NCI-H526 (cell line): Measurements from ENCODE around the gene DAP3.
"Not testable (repeated sequence)": the region's sequence is repeated elsewhere in the genome, so short reads cannot be mapped to it uniquely, and the experiment has no call there.

Experiments
- DNase-seq, 2 experiments: peaks; one replicate each; lab custom pipeline; 2025; lab: John Stamatoyannopoulos, UW

The DAP3 gene

GRCh38 chr1:155687705-155688323, 1.1 kb upstream of the DAP3 start:
- DNase-seq = peak; percentile 56 to 83

- DNase-seq = peak; percentile 96 to 99
Measured at GRCh38 chr1:155688324-155689080, 389 bp upstream of the DAP3 start, which contains the start of gene YY1AP1. YY1AP1 (minus strand) TSS chr1:155688774; CDS start chr1:155680436, 8,338 bp downstream.

- no peak for DNase-seq
Measured at GRCh38 chr1:155691992-155692528, 3.2 kb downstream of the DAP3 start.

DNA sequence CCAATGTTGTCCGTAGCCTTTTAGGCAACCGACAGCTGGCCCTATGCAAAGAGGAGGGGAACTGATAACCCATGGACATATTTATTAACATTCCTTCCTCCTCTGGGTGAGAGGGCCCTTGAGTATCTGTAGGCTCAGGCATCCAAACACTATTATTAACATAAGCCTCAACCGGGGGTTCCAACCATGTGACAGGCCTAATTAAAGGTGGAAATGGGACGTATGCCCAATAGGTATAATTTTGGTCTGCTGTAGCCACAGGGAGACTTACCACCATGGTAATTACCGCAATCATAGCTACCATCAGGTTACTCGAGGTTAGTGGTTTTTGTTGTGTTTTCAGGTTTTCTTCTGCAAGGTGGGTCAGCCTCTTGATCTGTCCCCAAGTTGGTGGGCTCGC, 5.3 kb downstream of the DAP3 start:
- no peak for DNase-seq

DNA sequence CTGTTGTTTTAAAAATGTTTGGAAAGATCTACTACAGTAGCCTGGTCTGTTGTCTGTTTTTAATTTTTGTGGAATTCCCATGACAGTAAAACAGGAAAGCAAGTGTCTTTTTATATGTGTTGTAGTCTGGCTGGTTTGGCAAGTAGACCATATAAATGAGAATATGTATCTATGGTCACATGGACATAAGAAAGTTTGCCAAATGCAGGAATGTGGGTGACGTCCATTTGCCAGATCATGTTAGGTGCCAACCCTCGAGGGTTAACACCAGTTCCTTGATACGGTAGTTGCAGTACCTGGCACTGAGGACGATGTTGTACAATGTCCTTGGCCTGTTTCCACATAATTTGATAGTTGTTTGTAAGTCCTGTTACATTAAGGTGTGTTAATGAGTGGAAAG, 6.2 kb downstream of the DAP3 start:
- DNase-seq = no peak

DNA sequence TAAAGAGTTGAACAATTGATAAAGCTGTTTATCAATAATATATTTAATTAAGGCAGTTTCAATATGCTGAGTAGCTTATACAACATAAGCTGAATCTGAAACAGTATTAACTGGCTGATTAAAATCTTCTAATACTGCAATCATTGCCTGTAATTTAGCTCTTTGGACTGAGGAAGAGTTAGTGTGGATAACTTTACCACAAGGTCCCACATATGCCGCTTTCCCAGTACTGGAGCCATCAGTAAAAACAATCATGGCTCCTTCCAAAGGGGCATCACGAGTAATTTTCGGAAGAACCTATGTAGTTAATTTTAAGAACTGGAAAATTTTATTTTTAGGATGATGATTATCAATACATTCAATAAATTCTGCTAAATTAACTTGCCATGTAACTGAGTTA, 6.7 kb downstream of the DAP3 start:
- no peak for DNase-seq

- no peak for DNase-seq
Measured at GRCh38 chr1:155696524-155696923, 7.6 kb downstream of the DAP3 start.

- DNase-seq = no peak
Measured at GRCh38 chr1:155697046-155697445, 8.2 kb downstream of the DAP3 start.

DNA sequence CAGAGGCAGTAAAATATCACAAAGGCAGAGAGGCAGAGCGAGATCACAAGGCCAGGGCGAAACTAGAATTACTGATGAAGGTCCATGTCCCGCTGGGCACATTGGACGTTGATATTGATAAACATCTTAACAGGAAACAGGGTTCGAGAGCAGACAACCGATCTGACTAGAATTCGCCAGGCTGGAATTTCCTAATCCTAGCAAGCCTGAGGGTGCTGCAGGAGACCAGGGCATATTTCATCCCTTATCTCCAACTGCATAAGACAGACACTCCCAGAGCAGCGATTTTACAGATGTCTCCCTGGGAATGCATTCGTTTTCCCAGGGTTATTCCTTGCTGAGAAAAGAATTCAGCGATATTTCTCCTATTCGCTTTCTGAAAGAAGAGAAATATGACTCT, 8.7 kb downstream of the DAP3 start:
- DNase-seq = not testable (repeated sequence)

- DNase-seq = no peak
Measured at GRCh38 chr1:155698382-155699038, 9.6 kb downstream of the DAP3 start.

DNA sequence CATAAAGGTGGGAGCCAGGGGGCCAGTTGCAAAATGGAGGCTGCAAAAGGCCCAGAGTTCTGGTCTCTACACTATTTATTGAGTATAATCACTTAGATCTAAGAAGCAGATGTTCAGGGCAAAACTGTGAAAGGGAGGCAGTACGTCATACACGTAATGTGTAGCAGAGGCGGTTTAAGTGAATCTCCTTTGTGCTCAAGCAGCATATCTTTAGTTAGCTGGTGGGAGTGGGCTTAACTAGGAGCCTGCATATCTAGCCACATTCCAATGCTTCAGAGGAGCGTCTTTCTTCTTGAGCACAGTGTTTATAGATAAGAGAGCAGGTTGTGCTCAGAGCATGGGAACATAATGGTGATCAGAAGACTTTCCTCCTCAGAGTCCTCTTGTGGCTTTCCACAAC, 10.2 kb downstream of the DAP3 start:
- DNase-seq = not testable (repeated sequence)

GRCh38 chr1:155701675-155702074, 12.8 kb downstream of the DAP3 start:
- not testable (repeated sequence) for DNase-seq

- DNase-seq = no peak
Measured at GRCh38 chr1:155703216-155703615, 14.3 kb downstream of the DAP3 start.

DNA sequence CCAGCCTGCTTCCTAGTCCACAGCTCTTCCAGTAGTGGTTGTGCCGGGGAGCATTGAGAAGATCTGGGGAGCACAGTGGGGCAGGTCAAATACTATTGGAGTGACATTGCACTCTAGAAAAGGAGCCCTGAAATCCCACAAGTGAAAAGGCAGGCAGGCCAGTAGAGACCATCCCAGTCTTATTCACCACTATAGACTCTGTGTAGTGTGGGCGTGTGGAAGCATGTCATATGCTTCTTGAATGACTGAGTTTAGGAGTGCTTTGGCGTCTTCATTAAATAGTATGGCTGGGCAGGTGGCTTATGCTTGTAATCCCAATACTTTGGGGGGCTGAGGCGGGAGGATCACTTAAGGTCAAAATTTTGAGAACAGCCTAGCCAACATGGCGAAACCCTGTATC, 15.5 kb downstream of the DAP3 start:
- not testable (repeated sequence) for DNase-seq

DNA sequence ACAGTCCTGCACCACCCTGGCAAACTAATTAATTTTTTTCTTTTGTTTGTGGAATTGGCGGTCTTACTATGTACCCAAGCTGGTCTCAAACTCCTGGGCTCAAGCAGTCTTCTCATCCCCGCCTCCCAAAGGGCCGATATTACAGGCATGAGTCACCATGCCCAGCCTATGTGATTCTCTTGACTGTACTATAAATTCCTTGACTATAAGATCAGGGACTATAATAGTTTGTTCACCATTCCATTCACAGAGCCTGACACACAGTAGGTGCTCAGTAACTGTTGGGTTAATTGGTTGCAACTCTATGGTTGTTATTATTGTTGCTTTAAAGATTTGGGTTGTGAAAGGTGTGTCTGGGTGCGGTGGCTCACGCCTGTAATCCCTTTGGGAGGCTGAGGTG, 17.2 kb downstream of the DAP3 start:
- no peak for DNase-seq

DNA sequence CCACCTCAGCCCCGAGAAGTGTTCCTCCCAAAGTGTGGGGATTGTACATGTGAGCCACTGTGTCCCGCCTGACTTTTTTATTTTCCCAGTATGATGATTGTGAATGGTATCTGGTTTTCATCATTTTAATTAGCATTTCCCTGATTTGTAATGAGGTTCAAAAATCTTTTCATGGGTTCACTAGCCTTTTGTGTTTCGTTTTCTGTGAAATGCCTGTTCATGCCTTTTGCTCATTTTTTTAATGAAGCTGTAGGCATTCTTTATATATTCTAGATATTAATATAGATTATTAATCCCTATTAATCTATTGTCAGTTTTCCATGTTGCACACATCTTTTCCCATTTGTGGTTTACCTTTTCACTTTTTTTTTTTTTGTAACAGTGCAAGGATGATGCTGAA, 20.5 kb downstream of the DAP3 start:
- no peak for DNase-seq

- DNase-seq = not testable (repeated sequence)
Measured at GRCh38 chr1:155711457-155711856, 22.6 kb downstream of the DAP3 start.

- peak; percentile 8 to 30 for DNase-seq
Measured at GRCh38 chr1:155712636-155713035, 23.7 kb downstream of the DAP3 start.

DNA sequence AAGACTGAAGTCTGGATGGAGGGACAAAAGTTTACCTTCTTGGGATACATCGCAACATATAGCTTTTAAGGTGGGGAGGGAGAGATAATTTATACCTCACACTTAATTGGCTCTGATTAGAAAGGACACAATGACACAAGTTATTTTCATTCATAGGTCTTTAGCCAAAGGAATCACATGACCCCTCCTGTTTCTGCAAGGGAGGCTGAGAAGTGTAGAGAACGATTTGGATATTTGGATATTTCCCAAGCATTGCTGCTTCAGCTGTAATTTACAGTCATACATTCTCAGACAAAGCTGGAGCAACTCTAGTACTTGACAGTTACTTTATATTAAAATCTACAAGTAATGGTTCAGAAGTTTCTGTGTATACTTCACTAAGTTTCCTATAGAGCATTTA, 24.2 kb downstream of the DAP3 start:
- DNase-seq = no peak

- not testable (repeated sequence) for DNase-seq
Measured at GRCh38 chr1:155715056-155715455, 26.2 kb downstream of the DAP3 start.

- DNase-seq = no peak
Measured at GRCh38 chr1:155715777-155716176, 26.9 kb downstream of the DAP3 start.

DNA sequence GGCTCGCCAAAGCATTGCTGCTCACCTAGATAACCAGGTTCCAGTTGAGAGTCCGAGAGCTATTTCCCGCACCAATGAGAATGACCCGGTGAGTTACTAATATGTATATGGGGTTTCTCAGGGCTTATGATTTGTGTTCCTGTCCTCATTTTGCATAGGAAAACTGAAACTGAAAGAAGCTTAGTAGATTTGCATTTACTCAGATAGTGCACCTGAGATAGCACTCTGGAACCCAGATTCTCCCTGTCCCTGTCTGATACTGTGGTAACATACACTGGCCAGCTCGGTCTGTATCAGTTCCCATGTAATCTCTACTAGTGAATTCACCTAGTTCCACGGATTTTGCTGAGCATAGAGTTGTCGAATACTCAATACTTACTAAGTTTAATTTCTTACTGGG, 28.1 kb downstream of the DAP3 start:
- peak; percentile 89 to 92 for DNase-seq
